Keratinocyte (primary cell): ENCODE data around the gene REPIN1.

Source experiments
- CTCF ChIP-seq, 3 experiments: IDR thresholded peaks in 1 of 3; conservative IDR thresholded peaks in 1 of 3; optimal IDR thresholded peaks in 1 of 3; 2 replicates in 2 of 3; 3 replicates in 1 of 3; pipeline versions ENCODE3 to v1.5.1; 2011; ENCODE audit warnings: low read length in 3 of 3, mild to moderate bottlenecking in 3 of 3, moderate library complexity in 2 of 3, control low read depth in 1 of 3, inconsistent platforms in 1 of 3; ENCODE audit not compliant: insufficient read depth in 2 of 3; ENCODE audit errors: extremely low read depth in 1 of 3
- EZH2 ChIP-seq: IDR thresholded peaks from one replicate; pipeline ENCODE4 v1.6.1; 2012; ENCODE audit warnings: inconsistent platforms, mild to moderate bottlenecking, low read length, moderate library complexity

- TF ChIP-seq CTCF (optimal IDR thresholded peaks at IDR 0.05 in 1 of 3, IDR thresholded peaks at IDR 0.05 in 1 of 3, conservative IDR thresholded peaks at IDR 0.05 in 1 of 3; ENCODE audit: extremely low read depth in 1 of 3, insufficient read depth in 2 of 3, low read length in 3 of 3) (no peak), EZH2 (no peak)
These were observed 45.6 kb upstream of the REPIN1 start, which contains the start of the genes ACTR3C and LRRC61 for GRCh38 chr7:150322833-150323681.
